Sigmoid colon (tissue), 7 donors: ENCODE data around the gene STRN4. TPM values are rescaled to one million over a fixed set of nuclear protein-coding genes. Genes with fewer than 3 reads are reported as not detected.

Source experiments
- DNase-seq: peaks from one replicate; pipeline ENCODE4 v3.0.0-alpha.2; 2019
- H3K27ac ChIP-seq, 4 donors: fragments of 200-600 bp; sonication (generic); one replicate each; pipeline ENCODE4 v1.5.1; 2016 to 2019; ENCODE audit warnings: mild to moderate bottlenecking in 1 of 4
- H3K27me3 ChIP-seq, 3 donors: fragments of 200-600 bp; sonication (generic); one replicate each; pipeline ENCODE4 v1.5.1; 2019; ENCODE audit warnings: mild to moderate bottlenecking in 1 of 3
- H3K36me3 ChIP-seq, 4 donors: fragments of 200-600 bp; sonication (generic); one replicate each; pipeline ENCODE4 v1.5.1; 2016 to 2019
- H3K4me1 ChIP-seq, 4 donors: fragments of 200-600 bp; sonication (generic); one replicate each; pipeline ENCODE4 v1.5.1; 2017 to 2019
- H3K4me3 ChIP-seq, 4 donors: fragments of 200-600 bp; sonication (generic); one replicate each; pipeline ENCODE4 v1.5.1; 2017 to 2019; ENCODE audit warnings: mild to moderate bottlenecking in 2 of 4, moderate library complexity in 1 of 4
- H3K9me3 ChIP-seq, 4 donors: fragments of 200-600 bp in 3 of 4; sonication (generic) in 3 of 4; one replicate each; pipeline versions ENCODE4 v1.5.1 to v1.6.1; 2013 to 2019
- CTCF ChIP-seq, 4 experiments: fragments of 450-650 bp in 3 of 4; fragments of 200-600 bp in 1 of 4; IDR thresholded peaks; one replicate each; pipeline ENCODE4 v1.5.1; 2016 to 2019; ENCODE audit warnings: antibody characterized with exemption in 4 of 4, mild to moderate bottlenecking in 3 of 4, moderate library complexity in 2 of 4
- EP300 ChIP-seq, 4 donors: sonication (generic); formaldehyde crosslinking; IDR thresholded peaks; one replicate each; pipeline ENCODE4 v1.6.1; 2017; ENCODE audit warnings: antibody characterized with exemption in 4 of 4
- POLR2A ChIP-seq, 2 donors: fragments of 450-650 bp; IDR thresholded peaks; one replicate each; pipeline ENCODE4 v1.6.1; 2016; ENCODE audit warnings: antibody characterized with exemption in 2 of 2, mild to moderate bottlenecking in 2 of 2, moderate library complexity in 2 of 2
- POLR2AphosphoS5 ChIP-seq, 4 donors: sonication (generic); formaldehyde crosslinking; IDR thresholded peaks; one replicate each; pipeline ENCODE4 v1.6.1; 2017; ENCODE audit warnings: antibody characterized with exemption in 4 of 4
- WGBS, 2 donors: extraction: QIAGEN DNeasy Blood & Tissue Kit; methylation state at CpG; one replicate each; pipeline ENCODE4 v1.1.7; 2013; 5-methylcytosine and 5-hydroxymethylcytosine counted together
- intact Hi-C: fragments of 100-400 bp; cut with DNase I; formaldehyde crosslinking; loops from one replicate; pipeline ENCODE4 v1.15.1; 2023
- polyA plus RNA-seq, 3 donors: library from polyadenylated mRNA; stranded (reverse); fragments of 200-250 nt; gene quantifications; one replicate each; pipeline ENCODE4 v1.2.3, GENCODE V29; 2013
- total RNA-seq, 4 donors: library from RNA; depleted of rRNA; stranded (reverse); fragments of >200 nt; gene quantifications; one replicate each; pipeline ENCODE4 v1.1.0, GENCODE V29; 2016
- donor health status: healthy with polysubstance abuse.
- donor health status: Bipolar disorder and iron deficiency.
- donor health status: healthy.

STRN4 gene
- total and polyA plus RNA-seq, 7 donors = 42.5 to 63.4 (median 51.8) TPM

DNA sequence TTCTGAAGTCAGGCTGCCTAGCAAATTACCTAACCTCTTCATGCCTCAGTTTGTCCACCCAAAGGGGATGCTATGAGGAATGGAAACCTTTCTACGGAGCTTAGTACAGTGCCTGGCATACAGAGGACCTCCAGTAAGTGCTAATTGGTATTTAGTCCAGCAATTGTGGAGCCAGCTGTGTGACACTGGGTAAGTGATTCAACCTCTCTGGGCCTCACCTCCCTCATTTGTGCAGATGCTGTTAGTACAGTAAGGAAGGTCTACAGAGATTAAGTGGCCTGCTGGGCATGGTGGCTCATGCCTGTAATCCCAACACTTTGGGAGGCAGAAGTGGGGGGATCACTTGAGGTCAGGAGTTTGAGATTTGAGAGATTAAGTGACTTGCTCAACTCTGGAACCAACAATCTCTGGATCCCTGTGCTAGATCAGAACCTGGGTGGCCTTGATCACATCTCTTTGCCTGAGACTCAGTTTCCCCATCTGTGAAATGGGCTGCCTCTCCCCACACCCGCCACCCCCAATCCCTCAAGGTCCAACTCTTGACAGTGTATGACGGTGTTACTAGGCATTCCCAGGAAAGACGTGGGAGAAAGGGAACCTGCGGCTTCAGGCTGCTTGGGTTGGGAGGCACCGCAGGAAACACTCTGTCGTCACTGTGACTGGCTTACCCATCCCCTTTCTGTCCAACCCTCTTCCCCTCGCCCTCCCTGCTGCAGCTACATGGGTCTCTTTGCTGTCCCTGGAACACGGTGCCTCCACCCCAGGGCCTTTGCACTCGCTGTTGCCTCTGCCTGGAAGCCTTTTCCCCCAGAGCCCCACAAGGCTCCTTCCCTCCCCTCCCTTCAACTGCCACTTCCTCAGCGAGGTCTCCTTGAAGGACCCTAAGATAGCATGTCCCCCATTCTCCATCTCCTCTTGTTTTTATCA is 47.6 kb downstream of the STRN4 start:
- TF ChIP-seq POLR2A (IDR thresholded peaks at IDR 0.05) = no peak
- TF ChIP-seq POLR2AphosphoS5 (IDR thresholded peaks at IDR 0.05) = no peak
- TF ChIP-seq CTCF (IDR thresholded peaks at IDR 0.05) = no peak
- TF ChIP-seq EP300 (IDR thresholded peaks at IDR 0.05) = no peak
- Histone ChIP-seq H3K9me3 (no peaks in the 10 kb centered on the region), H3K36me3 (peaks cover 15 to 92% (median 59%) of the 10 kb centered on the region in 4 donors), H3K4me3 (no peak overlapping the region), H3K27me3 (no peaks in the 10 kb centered on the region), H3K27ac (no peak overlapping the region), H3K4me1 (peaks cover 0 to 13% (median 6%) of the 10 kb centered on the region in 4 donors)
- DNase-seq = no peak
- 95 to 98% methylated on average over 11 of the region's 11 CpGs for WGBS, 2 donors
- intact Hi-C loops = no loop called here

GRCh38 chr19:46697204-46697960 is 48.9 kb downstream of the STRN4 start:
- Histone ChIP-seq H3K4me3 (peak overlapping the region; percentile 2 to 39 (median 28)), H3K36me3 (peaks cover 26 to 92% (median 60%) of the 10 kb centered on the region in 4 donors), H3K9me3 (no peaks in the 10 kb centered on the region), H3K27me3 (no peaks in the 10 kb centered on the region), H3K27ac (no peak overlapping the region), H3K4me1 (peaks cover 0 to 13% (median 6%) of the 10 kb centered on the region in 4 donors)
- TF ChIP-seq CTCF (IDR thresholded peaks at IDR 0.05) (no peak), POLR2AphosphoS5 (IDR thresholded peaks at IDR 0.05) (no peak), POLR2A (IDR thresholded peaks at IDR 0.05) (no peak), EP300 (IDR thresholded peaks at IDR 0.05) (no peak)
- intact Hi-C loops = no loop called here
- WGBS, 2 donors = 12 to 52% methylated on average over 39 of the region's 39 CpGs
- peak; percentile 94 for DNase-seq

GRCh38 chr19:46696866-46697203 is 49.4 kb downstream of the STRN4 start:
- H3K27me3 ChIP-seq = no peaks in the 10 kb centered on the region
- peaks cover 0 to 13% (median 6%) of the 10 kb centered on the region in 4 donors for H3K4me1 ChIP-seq
- H3K4me3 ChIP-seq = peak overlapping the region in 2 of 4 donors; percentile 33 to 39
- TF ChIP-seq POLR2A (IDR thresholded peaks at IDR 0.05) = no peak
- TF ChIP-seq EP300 (IDR thresholded peaks at IDR 0.05) = no peak
- TF ChIP-seq POLR2AphosphoS5 (IDR thresholded peaks at IDR 0.05) = no peak
- no peak for TF ChIP-seq CTCF (IDR thresholded peaks at IDR 0.05)
- peaks cover 26 to 92% (median 65%) of the 10 kb centered on the region in 4 donors for H3K36me3 ChIP-seq
- H3K9me3 ChIP-seq = no peaks in the 10 kb centered on the region
- intact Hi-C loops = no loop called here
- no peak for DNase-seq
- H3K27ac ChIP-seq = no peak overlapping the region
- 49 to 81% methylated on average over 9 of the region's 9 CpGs for WGBS, 2 donors

GRCh38 chr19:46696052-46696451 is 50.2 kb downstream of the STRN4 start:
- Histone ChIP-seq H3K27ac (no peak overlapping the region), H3K9me3 (no peaks in the 10 kb centered on the region), H3K27me3 (no peaks in the 10 kb centered on the region), H3K36me3 (peaks cover 26 to 92% (median 69%) of the 10 kb centered on the region in 4 donors), H3K4me1 (peaks cover 0 to 13% (median 6%) of the 10 kb centered on the region in 4 donors), H3K4me3 (no peak overlapping the region)
- TF ChIP-seq POLR2A (IDR thresholded peaks at IDR 0.05) (no peak), CTCF (IDR thresholded peaks at IDR 0.05) (no peak), EP300 (IDR thresholded peaks at IDR 0.05) (no peak), POLR2AphosphoS5 (IDR thresholded peaks at IDR 0.05) (no peak)
- intact Hi-C loops = no loop called here
- WGBS, 2 donors = 96 to 97% methylated on average over 10 of the region's 10 CpGs
- DNase-seq = no peak
